SKM-1 (cell line): ENCODE results near the gene ARL15.

ENCODE experiments used
- DNase-seq: peaks from one replicate; lab custom pipeline; 2025; ENCODE audit not compliant: unreplicated experiment; lab: John Stamatoyannopoulos, UW

The ARL15 gene

DNA sequence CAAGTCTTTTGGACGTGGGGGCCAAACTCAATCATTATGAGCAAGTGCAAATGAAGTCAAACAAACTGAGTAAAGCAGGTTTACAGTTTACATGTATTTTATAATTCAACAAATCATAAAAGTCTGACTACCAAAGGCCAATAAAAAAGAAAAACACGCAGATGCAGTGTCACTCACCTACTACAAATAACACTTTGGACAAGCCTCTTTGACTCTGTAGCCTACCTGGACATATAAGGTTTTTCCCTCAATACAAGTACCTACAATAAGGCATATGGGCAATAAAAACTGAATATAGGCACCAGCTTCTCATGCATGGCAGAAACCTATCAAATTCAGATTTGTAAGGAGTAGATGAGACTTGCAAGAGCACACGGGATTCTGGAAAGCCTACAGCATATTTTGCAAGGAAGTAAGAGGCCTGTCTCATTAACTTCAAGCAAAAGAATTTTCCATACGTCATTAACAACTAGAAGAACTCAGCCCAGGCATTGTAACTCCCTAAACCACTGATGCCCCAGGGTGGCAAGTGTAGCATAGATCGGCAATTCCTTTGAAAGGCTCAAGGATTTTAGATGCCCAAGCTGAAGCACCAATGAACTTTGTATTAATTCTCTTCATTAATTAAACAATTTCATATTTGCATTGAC is 21.7 kb downstream of the ARL15 start:
- no peak for DNase-seq

DNA sequence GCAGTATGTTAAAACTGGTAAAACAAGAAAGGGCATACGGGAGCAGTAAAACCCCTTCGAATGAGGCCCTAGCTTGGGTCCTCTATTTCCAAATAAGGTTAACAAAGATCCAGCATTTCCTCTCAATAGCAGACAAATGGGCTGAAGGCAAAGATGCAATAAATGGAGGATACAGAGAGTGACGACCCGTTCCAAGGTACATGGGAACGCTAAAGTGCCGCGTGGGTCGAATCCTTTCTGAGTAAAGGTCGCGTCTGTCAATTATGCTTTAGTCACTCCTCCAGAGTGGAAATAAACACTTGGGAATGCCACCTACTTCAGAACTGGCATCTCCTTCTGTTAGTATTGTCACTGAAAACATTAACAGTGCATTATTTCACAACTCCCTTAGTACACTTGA is 24.7 kb downstream of the ARL15 start:
- DNase-seq, result no peak

DNA sequence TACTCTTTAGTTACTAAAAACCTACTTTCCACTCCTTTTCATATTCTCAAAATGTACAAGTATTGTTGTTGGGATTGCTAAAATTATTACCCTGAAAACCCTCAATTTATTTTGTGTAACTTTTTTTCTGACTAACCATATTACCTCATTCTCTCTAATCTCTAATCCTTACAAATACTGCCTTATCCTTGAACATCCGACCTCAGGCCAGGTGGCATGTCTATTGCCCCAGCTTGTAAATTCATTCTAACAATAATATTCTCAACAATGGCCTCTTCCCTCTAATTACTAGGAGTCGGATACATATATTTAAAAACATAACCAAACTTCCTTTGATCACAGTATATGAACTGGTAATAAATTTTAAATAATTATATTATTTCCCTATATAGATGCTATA is 25.8 kb downstream of the ARL15 start:
- no peak for DNase-seq

DNA sequence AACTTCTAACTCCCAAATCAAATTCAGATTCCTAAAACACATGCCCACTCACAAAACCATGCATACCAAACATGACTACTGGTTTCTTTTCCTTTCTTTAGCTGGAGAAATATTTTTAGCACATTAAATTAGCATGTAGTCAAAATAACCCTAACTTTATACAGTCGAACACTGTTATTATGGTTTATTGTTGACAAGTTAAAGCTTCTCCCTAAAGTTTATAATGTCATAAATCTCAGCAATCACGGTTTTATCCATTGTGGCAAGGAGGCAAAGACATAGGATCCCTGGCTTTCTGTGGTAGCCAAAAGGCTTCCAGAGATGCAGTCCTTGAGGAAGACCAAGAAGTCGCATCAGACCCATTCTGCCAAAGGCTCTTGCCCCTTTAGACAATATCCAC is 27.5 kb downstream of the ARL15 start:
- DNase-seq, result no peak

DNA sequence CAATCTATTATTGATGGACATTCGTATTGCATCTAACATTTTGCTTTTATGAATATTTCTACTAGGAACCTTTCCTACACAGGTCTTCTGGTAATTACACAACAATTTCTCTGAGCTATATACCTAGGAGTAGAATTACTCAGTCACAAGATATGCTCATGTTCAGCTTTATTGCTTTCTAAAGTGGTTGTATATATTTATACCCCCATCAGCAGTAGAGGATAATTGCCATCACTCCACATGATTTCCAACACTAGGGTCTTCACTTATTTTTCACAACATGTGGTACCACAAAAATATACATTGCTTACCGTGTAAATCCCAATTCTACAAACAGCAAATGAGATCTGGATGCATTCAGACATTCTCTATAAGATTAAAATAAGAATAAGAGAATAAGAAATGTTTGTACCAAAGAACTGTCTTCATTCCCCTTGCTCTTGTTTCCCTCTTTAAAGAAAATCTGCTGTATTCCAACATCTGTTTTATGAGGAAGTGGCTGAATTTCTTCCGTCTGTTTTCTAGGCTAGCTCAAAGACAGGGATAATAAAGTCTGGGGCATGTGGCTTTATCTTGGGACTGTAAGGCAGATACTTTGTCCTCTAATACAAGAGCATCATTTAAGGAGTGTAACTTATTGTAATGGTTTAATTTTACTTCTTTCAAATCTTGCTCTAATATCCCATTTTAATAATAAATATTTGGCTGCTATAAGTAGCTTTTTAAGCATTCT is 28.2 kb downstream of the ARL15 start:
- DNase-seq, result no peak

DNA sequence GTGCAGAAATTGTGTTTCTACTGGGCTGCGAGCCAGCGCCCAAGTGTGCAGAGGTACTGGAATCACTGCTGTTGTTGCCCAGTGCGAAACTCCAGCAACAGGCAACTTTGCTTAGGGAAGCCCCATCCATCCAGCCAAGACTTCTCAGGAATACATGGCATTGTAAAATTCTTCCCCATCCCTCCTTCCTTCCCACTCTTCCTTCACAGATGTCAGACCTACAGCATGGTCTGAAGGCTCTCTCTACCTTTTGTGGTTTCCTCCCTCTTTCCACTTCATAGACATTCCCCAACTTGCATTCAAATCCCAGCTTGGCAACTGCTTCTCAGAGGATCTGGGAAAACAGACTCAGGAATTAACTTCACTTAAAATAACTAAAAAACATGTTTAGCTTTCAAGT is 30.4 kb downstream of the ARL15 start:
- DNase-seq, result no peak

DNA sequence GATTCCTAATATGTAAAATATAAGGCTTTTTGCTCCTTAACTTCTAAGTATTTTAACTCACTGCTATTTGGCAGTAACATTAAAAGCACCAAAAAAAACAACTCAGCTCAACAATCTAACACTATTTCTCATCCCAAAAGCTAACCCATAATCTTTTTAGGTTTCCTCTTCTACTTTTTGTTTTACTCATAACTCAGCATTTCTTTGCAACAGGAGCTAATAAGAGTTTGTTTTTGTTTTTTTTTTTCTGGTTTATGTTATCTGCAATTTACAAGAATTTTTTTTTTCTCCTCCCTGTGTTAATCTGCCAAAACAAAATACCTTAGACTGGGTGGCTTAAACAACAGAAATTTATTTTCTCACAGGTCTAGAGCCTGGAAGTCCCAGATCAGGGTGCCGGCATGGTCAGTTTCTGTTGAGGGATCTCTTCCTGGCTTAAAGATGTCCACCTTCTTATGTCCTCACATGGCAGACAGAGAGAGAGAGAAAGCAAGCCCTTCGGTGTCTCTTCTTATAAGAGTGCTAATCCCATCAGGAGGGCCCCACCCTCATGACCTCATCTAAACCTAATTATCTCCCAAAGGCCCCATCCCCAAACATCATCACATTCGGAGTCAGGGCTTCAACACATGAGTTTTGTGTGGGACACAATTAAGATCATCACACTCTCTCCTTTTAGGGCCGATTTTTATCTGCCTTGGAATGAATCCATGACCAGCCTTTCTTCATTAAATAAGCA is 31.2 kb downstream of the ARL15 start:
- DNase-seq, result no peak

DNA sequence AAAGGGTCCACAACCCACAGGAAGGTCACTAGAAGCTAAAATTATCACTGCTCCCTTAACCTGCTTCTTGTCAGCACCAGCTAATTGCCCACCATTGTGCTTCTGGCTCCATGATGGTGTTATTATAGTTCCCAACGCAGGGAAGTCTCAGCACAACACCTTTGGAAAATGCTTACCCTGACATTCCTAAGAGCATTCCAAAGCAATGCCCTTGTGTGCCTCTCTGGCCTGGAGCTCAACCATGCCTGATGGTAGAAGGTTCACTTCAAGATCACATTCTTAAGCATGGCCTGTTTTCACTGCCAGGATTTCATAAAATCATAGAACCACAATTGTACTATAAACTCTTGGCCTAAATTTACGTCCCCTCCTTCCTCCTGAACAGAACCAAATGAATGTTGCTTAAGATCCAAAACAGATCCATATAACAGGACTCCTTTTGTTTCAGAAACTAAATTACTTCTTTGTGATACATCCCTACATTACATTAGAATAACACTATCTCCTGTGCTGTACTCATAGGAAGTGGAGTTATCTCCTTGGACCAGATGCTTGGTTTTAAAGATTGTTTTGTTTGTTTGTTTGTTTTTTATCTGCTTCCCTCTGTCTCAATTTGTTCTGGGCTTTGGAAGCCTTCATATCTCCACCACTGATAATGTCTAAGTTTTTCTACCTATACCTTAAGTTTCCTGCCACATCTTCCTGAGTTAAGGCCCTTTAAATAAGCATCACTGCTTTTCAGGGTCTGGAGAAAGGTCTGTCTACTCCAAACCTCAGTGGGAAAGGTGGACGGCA is 32.1 kb downstream of the ARL15 start:
- DNase-seq, result no peak

DNA sequence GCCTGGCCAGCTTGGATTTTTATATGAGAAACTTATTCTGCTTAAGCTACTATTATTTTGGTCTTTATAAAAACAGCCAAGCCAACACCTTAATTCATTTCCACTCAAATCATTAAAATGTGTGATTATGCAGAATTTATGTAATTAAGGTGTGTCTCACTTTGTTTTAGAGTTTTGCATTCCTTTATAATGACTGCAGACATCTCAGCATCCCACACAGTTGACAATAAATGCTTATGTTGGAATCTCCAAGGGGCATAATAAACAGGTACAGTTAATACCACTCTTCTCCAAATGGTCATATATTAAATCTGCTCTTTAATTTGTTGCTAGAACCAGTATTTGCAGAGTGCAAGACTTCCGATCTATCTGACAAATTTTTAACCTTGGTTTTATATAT is 34.3 kb downstream of the ARL15 start:
- DNase-seq, result no peak

DNA sequence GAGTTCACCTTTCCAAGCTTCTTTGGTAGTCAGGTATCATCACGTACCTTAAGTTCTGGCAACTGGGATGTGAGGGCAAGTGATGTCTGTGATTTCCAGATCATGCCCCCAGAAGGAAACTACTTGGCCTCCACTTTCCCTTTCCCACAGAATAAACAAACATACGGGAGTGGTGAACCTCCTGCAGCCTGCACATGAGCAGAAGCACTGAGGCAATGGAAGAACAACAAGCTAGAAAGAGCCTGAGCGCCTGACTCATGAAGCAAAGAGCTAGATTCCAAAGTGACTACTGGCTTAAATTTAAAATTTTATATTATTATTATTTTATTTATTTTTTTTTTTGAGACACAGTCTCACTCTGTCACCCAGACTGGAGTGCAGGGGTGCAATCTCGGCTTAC is 35.0 kb downstream of the ARL15 start:
- DNase-seq, result no peak

DNA sequence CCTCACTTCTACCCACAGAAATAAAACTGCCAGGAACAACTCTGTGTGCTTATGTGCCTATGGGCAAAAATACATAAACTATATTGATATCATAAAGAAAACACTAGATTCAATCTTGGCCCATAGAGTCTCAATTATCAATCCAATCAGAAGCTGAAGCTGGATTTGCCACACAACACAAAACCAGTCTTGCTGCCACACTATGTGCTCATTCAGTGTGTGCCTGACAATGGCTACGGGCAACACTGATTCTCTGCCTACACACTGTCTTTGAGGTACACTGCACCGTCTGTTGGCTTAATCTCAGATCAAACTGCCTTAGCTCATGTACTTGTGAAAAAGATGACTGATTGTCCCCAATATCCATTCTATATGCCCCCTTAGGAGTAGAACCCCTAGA is 35.4 kb downstream of the ARL15 start:
- DNase-seq, result no peak

DNA sequence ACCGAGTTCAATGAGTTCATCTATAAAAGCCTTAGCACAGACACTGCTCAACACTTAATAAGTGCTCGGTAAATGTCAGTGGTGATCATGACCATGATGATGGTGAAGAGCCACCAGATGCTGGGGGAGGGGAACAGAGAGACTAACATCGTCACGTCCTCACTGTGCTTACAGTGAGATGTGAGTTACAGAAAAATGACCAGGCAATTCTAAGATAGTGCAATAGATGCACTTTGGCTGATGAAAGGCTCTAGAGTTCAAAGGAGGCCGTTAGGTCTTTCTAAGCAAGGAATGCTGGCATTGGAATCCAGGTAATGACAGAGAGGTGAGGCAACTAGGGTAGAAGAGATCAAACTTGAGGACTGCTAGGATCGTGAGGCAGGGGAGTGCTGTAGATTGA is 36.7 kb downstream of the ARL15 start:
- no peak for DNase-seq

DNA sequence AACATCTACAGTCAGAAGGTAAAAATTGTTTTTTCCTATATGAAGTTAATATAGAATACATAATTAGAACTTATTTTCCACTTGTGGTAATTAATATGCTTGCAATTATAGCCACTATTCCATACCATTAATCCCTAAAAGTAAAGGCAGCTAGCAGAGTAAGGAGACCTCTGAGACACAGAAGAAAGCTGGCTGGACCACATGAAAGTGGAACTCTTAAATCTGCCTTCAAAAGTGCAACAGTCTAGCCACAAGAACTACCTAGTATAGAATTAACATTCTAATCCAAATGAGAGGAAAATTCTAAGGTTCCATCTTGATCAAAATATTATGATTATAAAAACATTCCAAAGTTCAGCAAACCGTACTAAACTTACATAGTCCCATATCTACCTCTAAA is 37.6 kb downstream of the ARL15 start:
- no peak for DNase-seq

DNA sequence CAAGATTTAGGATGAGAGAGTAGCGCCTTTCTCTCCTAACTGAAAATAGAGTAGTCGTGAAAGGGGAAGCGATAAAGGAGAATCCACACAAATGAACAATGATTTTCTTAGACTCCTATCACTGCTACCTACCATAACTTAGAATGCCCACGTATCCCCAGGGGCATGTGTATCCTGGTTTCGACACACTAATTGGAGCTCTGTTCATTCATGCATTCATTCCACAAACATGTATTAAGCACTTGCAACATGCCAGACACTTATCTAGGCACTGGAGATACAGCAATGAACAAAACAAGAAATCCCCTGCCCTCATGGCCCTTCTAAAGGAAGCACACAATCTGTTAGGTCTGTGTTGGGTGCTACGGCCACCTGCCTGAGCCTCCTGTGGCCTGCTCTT is 40.0 kb downstream of the ARL15 start:
- DNase-seq, result no peak

DNA sequence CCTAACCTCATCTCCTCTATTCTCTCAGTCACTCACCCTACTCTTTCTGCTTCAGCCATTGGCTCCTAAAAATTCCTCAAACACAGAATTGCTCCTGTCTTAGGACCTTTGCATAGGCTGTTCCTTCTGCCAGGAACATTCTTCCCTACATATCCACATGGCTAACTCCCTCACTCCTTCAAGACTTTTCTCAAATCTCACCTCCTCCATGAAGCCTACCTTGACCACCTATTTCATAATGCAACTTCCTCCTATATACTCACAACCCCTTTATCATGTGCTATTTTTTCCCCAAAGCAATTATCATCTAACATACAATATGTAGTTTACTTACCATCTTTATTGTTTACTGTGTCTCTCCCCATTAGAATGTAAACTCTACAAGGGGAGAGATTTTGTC is 45.8 kb downstream of the ARL15 start:
- no peak for DNase-seq

DNA sequence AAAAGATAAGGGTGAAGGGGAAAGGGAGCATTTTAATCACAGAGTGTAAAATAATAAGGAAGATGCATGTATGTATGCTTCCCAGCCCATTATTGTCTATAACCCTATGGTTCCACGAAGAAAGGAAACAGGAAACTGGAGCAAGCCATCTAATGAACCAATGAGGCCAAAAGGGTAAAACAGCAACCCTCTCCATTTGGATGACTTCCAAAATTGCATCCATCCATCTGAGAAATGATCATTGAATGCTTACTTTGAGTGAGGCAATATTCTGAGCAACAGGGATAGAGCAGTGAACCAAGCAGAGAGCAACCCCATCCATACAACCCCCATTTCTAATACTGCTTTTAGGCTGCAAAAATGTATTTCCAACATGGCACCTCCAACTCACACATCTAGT is 46.9 kb downstream of the ARL15 start:
- DNase-seq, result no peak

DNA sequence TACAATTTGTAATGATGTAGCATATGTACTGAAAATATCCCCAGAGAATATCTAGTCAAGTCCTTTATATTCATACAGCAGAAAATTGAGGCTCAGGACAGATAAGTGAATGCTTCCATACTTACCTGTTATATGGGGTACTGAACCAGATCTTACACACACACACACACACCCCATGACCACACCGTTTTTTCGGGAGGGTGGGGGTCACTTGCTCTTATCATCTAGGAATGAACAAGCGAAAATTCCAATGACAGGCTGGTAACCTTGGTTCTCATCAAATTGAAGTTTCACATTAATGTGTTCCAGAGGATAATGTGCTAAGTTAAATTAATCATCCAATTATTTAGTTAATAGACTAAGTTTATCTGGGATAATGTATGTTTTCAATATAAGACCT is 48.8 kb downstream of the ARL15 start:
- no peak for DNase-seq

DNA sequence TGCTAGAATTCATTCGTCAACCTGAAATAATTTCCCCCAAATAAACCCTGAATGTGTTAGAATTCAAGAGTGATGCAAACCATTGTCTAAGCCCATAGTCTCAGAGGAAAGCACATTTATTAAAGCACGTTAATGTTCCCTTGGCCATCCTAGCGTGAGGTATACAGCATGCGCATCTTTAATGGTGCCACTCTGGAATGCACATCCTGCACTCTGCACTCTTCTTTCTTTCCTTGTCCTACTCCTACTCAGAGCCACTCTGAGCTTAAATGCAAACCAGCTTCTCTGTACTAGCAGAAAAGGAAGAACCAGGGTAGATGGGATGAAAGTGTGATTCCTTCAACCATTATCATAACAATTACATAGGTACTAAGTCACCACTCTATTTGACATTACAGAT is 50.4 kb downstream of the ARL15 start:
- DNase-seq, result no peak

DNA sequence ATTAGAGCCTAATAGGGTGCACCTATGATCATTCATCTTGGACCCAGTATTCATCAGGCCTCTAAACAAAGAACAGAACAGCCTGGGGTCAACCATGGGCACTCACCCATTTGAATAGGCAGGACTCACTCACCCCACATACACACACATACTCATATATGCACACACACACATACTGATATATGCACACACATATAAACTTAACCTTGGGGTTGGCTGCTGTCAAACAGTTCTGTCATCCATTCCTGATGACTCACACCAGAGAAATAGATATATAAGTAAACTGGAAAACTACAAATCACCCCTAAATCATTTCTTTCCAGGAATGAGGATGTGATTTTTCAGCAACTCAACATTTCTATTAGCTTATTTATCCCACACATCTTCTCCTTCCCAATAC is 51.3 kb downstream of the ARL15 start:
- no peak for DNase-seq

DNA sequence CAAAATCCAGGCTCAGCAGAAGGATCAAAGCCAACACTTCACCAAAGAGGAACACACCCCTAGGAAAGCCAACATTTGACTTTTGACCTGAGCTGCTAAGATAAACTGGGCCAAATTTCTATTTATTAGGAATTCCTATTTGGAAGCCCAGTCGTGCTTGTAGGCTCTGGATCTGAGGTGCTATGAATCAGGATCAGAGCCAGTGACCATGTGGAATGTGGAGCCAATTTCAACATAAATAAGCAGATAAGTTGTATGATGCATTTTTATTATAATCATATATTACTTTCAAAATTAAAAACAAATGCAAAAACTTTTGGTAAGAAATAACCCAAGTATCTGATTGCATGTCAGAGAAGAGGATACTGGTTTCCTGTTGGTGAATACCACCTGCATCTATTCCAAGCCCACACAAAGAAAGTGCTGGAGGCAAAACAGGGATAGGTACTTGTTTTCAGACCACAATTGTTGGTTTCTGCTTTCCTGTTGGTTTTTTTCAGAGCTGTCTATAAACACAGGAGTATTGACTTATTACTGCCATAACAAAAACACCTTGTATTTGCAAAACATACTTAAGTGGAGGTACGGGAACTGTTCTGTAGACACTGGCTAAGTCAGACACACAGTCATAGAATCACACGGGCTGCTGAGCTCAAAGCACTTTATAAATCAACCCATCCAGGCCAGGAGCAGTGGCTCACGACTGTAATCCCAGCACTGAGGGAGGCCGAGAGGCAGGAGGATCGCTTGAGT is 52.8 kb downstream of the ARL15 start:
- no peak for DNase-seq
